GM23338 (cell line): ENCODE data around the gene NEU2. TPM values are rescaled to one million over a fixed set of nuclear protein-coding genes. Genes with fewer than 3 reads are reported as not detected.

Source experiments
- ATAC-seq: fragments of 200-7000 bp; cut with Tn5 transposase; 3 replicates; pipeline ENCODE4 v1.9.1; 2020
- DNase-seq: peaks from one replicate; pipeline ENCODE4 v3.0.0-alpha.2; 2015; ENCODE audit warnings: low spot score
- H2AFZ ChIP-seq: fragments of 200-600 bp; sonication (generic); 2 replicates; pipeline ENCODE4 v1.8.0; 2016; ENCODE audit warnings: antibody characterized with exemption, mild to moderate bottlenecking, moderate library complexity
- H3F3A ChIP-seq: fragments of 200-600 bp; sonication (generic); replicated peaks from 2 replicates; pipeline ENCODE4 v1.8.0; 2017; ENCODE audit warnings: antibody characterized with exemption, mixed run types, low read depth
- H3K27ac ChIP-seq: fragments of 200-600 bp; sonication (generic); 2 replicates; pipeline ENCODE4 v1.6.1; 2016; ENCODE audit warnings: low read depth
- H3K27me3 ChIP-seq: fragments of 200-600 bp; sonication (generic); 2 replicates; pipeline ENCODE4 v1.8.0; 2016; ENCODE audit warnings: mild to moderate bottlenecking, mixed run types, moderate library complexity; ENCODE audit not compliant: insufficient read depth
- H3K36me3 ChIP-seq: fragments of 200-600 bp; sonication (generic); 2 replicates; pipeline ENCODE4 v1.8.0; 2016; ENCODE audit warnings: mild to moderate bottlenecking; ENCODE audit not compliant: insufficient read depth
- H3K4me1 ChIP-seq: fragments of 200-600 bp; sonication (generic); 2 replicates; pipeline ENCODE4 v1.8.0; 2016; ENCODE audit warnings: mild to moderate bottlenecking, moderate library complexity; ENCODE audit not compliant: insufficient read depth
- H3K4me2 ChIP-seq: fragments of 200-600 bp; sonication (generic); 2 replicates; pipeline ENCODE4 v1.7.1; 2017; ENCODE audit warnings: mixed run types
- H3K4me3 ChIP-seq: fragments of 200-600 bp; sonication (generic); 2 replicates; pipeline ENCODE4 v1.6.1; 2016; ENCODE audit warnings: mixed run types
- H3K79me2 ChIP-seq: fragments of 200-600 bp; sonication (generic); replicated peaks from 2 replicates; pipeline ENCODE4 v1.8.0; 2017; ENCODE audit warnings: mild to moderate bottlenecking; ENCODE audit not compliant: insufficient read depth
- H3K9me2 ChIP-seq: fragments of 200-600 bp; sonication (generic); 2 replicates; pipeline ENCODE4 v1.8.0; 2017; ENCODE audit not compliant: insufficient read depth
- H4K20me1 ChIP-seq: fragments of 200-600 bp; sonication (generic); replicated peaks from 2 replicates; pipeline ENCODE4 v1.8.0; 2017; ENCODE audit warnings: mild to moderate bottlenecking; ENCODE audit not compliant: insufficient read depth
- H3K27ac Mint-ChIP-seq: 2 replicates; pipeline ENCODE4 v1.8.0; 2020; ENCODE audit warnings: inconsistent platforms, mild to moderate bottlenecking, moderate library complexity, mixed read lengths
- H3K27me3 Mint-ChIP-seq: 3 replicates; pipeline ENCODE4 v1.8.0; 2022; ENCODE audit warnings: low read depth, mild to moderate bottlenecking, moderate library complexity, mixed read lengths, inconsistent platforms; ENCODE audit not compliant: insufficient read depth, poor library complexity
- H3K36me3 Mint-ChIP-seq: 3 replicates; pipeline ENCODE4 v1.8.0; 2021; ENCODE audit warnings: low read depth, mild to moderate bottlenecking, inconsistent platforms, moderate library complexity, mixed read lengths
- H3K4me1 Mint-ChIP-seq: 3 replicates; pipeline ENCODE4 v1.8.0; 2020; ENCODE audit warnings: mild to moderate bottlenecking, inconsistent platforms, mixed read lengths
- H3K4me3 Mint-ChIP-seq: 3 replicates; pipeline ENCODE4 v1.8.0; 2021; ENCODE audit warnings: moderate library complexity, mild to moderate bottlenecking, inconsistent platforms, mixed read lengths
- H3K9me3 Mint-ChIP-seq: 3 replicates; pipeline ENCODE4 v1.8.0; 2020; ENCODE audit warnings: moderate library complexity, mild to moderate bottlenecking, inconsistent platforms, mixed read lengths
- CREB1 ChIP-seq: fragments of 250-450 bp; sonication (Bioruptor Pico); IDR thresholded peaks from 2 replicates; pipeline ENCODE4 v1.5.0; 2020; ENCODE audit warnings: low read depth, mild to moderate bottlenecking, moderate library complexity
- EZH2 ChIP-seq: fragments of 200-600 bp; sonication (generic); IDR thresholded peaks from one replicate; pipeline ENCODE4 v1.8.0; 2017; ENCODE audit warnings: antibody characterized with exemption, mild to moderate bottlenecking, low read depth; ENCODE audit not compliant: unreplicated experiment
- JUNB ChIP-seq: IDR thresholded peaks from one replicate; pipeline ENCODE4 v1.6.1; 2016; ENCODE audit warnings: antibody characterized with exemption; ENCODE audit not compliant: unreplicated experiment
- NANOG ChIP-seq: IDR thresholded peaks from 2 replicates; pipeline ENCODE4 v1.6.1; 2016; ENCODE audit warnings: antibody characterized with exemption, borderline replicate concordance
- POLR2AphosphoS5 ChIP-seq: IDR thresholded peaks from 2 replicates; pipeline ENCODE4 v1.6.1; 2016; ENCODE audit warnings: antibody characterized with exemption, low read depth
- STAT1 ChIP-seq: IDR thresholded peaks from one replicate; pipeline ENCODE4 v1.6.1; 2016; ENCODE audit warnings: antibody characterized with exemption; ENCODE audit not compliant: unreplicated experiment
- ZNF114 ChIP-seq: fragments of 250-450 bp; sonication (Bioruptor Pico); IDR thresholded peaks from 2 replicates; pipeline ENCODE4 v1.5.0; 2020; ENCODE audit warnings: mild to moderate bottlenecking, moderate library complexity
- ZNF331 ChIP-seq: fragments of 250-450 bp; sonication (Bioruptor Pico); IDR thresholded peaks from 2 replicates; pipeline ENCODE4 v1.5.0; 2020; ENCODE audit warnings: low read depth, mild to moderate bottlenecking, moderate library complexity
- polyA plus RNA-seq: library from polyadenylated mRNA; unstranded; fragments of >200 nt; fragmentation: Nextera tagmentation; extraction: Ambion mirVana; gene quantifications from 2 replicates; pipeline ENCODE4 v1.2.1, GENCODE V29; 2016
- total RNA-seq: library from RNA; depleted of rRNA; stranded (reverse); fragments of >200 nt; shearing (Covaris generic); gene quantifications from 2 replicates; pipeline ENCODE4 v1.2.3, GENCODE V29; 2014
- TF ChIP-seq, protein P1 (sequence below): IDR thresholded peaks from 2 replicates; pipeline ENCODE4 v1.6.1; 2016; ENCODE audit warnings: antibody characterized with exemption
- TF ChIP-seq, protein P2 (sequence below): IDR thresholded peaks from one replicate; pipeline ENCODE4 v1.6.1; 2018; ENCODE audit warnings: antibody characterized with exemption; ENCODE audit not compliant: unreplicated experiment
- TF ChIP-seq, protein P3 (sequence below): fragments of 250-450 bp; sonication (Bioruptor Pico); IDR thresholded peaks from 2 replicates; pipeline ENCODE4 v1.5.0; 2020; ENCODE audit warnings: mild to moderate bottlenecking, moderate library complexity

The NEU2 gene
- total and polyA plus RNA-seq, 2 experiments from 2014 or later = not detected

DNA sequence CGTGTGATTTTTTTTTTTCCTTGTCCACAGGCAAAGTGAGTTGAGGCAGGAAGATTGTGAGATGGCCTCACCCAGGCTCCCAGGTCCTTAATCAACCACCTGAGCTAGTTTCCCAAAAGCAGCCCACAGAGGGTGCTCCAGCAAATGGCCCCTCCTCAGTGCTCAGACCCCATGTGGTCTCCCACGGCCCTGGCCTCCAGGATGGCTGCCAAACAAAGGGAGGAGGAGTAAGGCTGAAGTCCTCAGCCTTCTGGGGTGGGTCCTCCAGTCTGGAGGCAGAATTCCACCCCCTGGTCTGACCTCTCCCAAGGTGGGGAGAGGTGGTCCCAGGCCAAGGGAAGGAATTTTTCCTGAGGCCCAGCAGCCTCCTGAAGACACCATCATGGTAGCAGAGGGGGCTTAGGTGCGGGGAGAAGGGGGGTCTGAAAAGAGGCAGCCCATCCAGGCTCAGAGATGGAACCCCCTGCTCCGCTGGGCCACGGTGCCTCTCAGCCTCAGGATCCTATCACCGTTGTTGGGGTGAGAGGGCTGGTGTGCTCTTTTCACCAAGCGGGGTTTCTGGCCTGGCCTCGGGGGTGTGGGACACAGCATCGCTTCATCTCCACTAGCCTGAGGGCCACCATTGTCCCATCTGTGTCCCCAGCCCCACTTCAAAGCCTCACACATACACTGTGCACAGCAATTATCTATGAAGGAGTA lies 21.8 kb upstream of the NEU2 start:
- Histone ChIP-seq H3K4me2 (no peak overlapping the region), H3K79me2 (no peaks in the 10 kb centered on the region), H3F3A (no peaks in the 10 kb centered on the region), H2AFZ (no peak overlapping the region), H4K20me1 (no peaks in the 10 kb centered on the region), H3K27me3 (no peaks in the 10 kb centered on the region), H3K4me3 (no peak overlapping the region), H3K27ac (no peak overlapping the region), H3K4me1 (no peaks in the 10 kb centered on the region), H3K9me2 (no peaks in the 10 kb centered on the region), H3K36me3 (no peaks in the 10 kb centered on the region)
- Mint-ChIP-seq H3K9me3 (no peaks in the 10 kb centered on the region), H3K27ac (no peak overlapping the region), H3K36me3 (no peaks in the 10 kb centered on the region), H3K4me1 (no peaks in the 10 kb centered on the region), H3K27me3 (peaks cover 7% of the 10 kb centered on the region), H3K4me3 (no peak overlapping the region)
- DNase-seq (no peak), ATAC-seq (no peak)
- TF ChIP-seq EZH2 = no peak

DNA sequence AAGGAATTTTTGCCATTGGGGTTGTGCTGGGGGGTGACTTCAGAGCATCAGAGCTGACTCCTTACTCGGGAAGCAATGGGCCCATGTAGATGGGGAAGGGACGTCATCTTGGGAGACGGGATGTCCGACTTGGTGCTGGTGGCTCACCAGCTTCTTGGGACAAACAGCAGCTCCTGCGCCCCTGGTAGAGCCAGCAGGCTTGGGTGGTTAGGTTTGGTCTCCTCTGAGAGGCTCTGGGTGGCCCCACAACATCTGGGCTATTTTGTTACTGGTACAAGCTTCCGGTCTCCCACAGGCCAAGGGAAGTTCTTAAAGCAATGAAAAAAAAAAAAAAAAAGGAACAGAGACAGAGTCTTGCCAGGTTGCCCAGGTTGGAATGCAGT lies 21.2 kb upstream of the NEU2 start:
- no peaks in the 10 kb centered on the region for H3K4me1 Mint-ChIP-seq
- Histone ChIP-seq H3K79me2 (no peaks in the 10 kb centered on the region), H4K20me1 (no peaks in the 10 kb centered on the region), H3K27me3 (no peaks in the 10 kb centered on the region), H2AFZ (no peak overlapping the region), H3K4me2 (no peak overlapping the region), H3K4me1 (no peaks in the 10 kb centered on the region), H3K9me2 (no peaks in the 10 kb centered on the region), H3F3A (no peaks in the 10 kb centered on the region), H3K4me3 (no peak overlapping the region), H3K36me3 (no peaks in the 10 kb centered on the region), H3K27ac (no peak overlapping the region)
- no peaks in the 10 kb centered on the region for H3K9me3 Mint-ChIP-seq
- no peak overlapping the region for H3K27ac Mint-ChIP-seq
- H3K36me3 Mint-ChIP-seq = no peaks in the 10 kb centered on the region
- DNase-seq = no peak
- H3K27me3 Mint-ChIP-seq = peaks cover 7% of the 10 kb centered on the region
- ATAC-seq = no peak
- no peak overlapping the region for H3K4me3 Mint-ChIP-seq
- TF ChIP-seq, protein P1, sequence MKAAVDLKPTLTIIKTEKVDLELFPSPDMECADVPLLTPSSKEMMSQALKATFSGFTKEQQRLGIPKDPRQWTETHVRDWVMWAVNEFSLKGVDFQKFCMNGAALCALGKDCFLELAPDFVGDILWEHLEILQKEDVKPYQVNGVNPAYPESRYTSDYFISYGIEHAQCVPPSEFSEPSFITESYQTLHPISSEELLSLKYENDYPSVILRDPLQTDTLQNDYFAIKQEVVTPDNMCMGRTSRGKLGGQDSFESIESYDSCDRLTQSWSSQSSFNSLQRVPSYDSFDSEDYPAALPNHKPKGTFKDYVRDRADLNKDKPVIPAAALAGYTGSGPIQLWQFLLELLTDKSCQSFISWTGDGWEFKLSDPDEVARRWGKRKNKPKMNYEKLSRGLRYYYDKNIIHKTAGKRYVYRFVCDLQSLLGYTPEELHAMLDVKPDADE = no peak
- TF ChIP-seq CREB1 (CRISPR knock-in tag) (no peak), ZNF114 (CRISPR knock-in tag) (no peak), POLR2AphosphoS5 (no peak), STAT1 (no peak), NANOG (no peak), EZH2 (no peak), JUNB (no peak), ZNF331 (no peak)
- TF ChIP-seq, protein P2, sequence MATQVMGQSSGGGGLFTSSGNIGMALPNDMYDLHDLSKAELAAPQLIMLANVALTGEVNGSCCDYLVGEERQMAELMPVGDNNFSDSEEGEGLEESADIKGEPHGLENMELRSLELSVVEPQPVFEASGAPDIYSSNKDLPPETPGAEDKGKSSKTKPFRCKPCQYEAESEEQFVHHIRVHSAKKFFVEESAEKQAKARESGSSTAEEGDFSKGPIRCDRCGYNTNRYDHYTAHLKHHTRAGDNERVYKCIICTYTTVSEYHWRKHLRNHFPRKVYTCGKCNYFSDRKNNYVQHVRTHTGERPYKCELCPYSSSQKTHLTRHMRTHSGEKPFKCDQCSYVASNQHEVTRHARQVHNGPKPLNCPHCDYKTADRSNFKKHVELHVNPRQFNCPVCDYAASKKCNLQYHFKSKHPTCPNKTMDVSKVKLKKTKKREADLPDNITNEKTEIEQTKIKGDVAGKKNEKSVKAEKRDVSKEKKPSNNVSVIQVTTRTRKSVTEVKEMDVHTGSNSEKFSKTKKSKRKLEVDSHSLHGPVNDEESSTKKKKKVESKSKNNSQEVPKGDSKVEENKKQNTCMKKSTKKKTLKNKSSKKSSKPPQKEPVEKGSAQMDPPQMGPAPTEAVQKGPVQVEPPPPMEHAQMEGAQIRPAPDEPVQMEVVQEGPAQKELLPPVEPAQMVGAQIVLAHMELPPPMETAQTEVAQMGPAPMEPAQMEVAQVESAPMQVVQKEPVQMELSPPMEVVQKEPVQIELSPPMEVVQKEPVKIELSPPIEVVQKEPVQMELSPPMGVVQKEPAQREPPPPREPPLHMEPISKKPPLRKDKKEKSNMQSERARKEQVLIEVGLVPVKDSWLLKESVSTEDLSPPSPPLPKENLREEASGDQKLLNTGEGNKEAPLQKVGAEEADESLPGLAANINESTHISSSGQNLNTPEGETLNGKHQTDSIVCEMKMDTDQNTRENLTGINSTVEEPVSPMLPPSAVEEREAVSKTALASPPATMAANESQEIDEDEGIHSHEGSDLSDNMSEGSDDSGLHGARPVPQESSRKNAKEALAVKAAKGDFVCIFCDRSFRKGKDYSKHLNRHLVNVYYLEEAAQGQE = no peak
- TF ChIP-seq, protein P3, sequence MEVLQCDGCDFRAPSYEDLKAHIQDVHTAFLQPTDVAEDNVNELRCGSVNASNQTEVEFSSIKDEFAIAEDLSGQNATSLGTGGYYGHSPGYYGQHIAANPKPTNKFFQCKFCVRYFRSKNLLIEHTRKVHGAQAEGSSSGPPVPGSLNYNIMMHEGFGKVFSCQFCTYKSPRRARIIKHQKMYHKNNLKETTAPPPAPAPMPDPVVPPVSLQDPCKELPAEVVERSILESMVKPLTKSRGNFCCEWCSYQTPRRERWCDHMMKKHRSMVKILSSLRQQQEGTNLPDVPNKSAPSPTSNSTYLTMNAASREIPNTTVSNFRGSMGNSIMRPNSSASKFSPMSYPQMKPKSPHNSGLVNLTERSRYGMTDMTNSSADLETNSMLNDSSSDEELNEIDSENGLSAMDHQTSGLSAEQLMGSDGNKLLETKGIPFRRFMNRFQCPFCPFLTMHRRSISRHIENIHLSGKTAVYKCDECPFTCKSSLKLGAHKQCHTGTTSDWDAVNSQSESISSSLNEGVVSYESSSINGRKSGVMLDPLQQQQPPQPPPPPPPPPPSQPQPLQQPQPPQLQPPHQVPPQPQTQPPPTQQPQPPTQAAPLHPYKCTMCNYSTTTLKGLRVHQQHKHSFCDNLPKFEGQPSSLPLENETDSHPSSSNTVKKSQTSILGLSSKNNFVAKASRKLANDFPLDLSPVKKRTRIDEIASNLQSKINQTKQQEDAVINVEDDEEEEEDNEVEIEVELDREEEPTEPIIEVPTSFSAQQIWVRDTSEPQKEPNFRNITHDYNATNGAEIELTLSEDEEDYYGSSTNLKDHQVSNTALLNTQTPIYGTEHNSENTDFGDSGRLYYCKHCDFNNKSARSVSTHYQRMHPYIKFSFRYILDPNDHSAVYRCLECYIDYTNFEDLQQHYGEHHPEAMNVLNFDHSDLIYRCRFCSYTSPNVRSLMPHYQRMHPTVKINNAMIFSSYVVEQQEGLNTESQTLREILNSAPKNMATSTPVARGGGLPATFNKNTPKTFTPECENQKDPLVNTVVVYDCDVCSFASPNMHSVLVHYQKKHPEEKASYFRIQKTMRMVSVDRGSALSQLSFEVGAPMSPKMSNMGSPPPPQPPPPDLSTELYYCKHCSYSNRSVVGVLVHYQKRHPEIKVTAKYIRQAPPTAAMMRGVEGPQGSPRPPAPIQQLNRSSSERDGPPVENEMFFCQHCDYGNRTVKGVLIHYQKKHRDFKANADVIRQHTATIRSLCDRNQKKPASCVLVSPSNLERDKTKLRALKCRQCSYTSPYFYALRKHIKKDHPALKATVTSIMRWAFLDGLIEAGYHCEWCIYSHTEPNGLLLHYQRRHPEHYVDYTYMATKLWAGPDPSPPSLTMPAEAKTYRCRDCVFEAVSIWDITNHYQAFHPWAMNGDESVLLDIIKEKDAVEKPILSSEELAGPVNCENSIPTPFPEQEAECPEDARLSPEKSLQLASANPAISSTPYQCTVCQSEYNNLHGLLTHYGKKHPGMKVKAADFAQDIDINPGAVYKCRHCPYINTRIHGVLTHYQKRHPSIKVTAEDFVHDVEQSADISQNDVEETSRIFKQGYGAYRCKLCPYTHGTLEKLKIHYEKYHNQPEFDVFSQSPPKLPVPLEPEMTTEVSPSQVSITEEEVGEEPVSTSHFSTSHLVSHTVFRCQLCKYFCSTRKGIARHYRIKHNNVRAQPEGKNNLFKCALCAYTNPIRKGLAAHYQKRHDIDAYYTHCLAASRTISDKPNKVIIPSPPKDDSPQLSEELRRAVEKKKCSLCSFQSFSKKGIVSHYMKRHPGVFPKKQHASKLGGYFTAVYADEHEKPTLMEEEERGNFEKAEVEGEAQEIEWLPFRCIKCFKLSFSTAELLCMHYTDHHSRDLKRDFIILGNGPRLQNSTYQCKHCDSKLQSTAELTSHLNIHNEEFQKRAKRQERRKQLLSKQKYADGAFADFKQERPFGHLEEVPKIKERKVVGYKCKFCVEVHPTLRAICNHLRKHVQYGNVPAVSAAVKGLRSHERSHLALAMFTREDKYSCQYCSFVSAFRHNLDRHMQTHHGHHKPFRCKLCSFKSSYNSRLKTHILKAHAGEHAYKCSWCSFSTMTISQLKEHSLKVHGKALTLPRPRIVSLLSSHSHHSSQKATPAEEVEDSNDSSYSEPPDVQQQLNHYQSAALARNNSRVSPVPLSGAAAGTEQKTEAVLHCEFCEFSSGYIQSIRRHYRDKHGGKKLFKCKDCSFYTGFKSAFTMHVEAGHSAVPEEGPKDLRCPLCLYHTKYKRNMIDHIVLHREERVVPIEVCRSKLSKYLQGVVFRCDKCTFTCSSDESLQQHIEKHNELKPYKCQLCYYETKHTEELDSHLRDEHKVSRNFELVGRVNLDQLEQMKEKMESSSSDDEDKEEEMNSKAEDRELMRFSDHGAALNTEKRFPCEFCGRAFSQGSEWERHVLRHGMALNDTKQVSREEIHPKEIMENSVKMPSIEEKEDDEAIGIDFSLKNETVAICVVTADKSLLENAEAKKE (CRISPR knock-in tag) = no peak
